HG03571 (cell line): ENCODE measurements around the gene NOP56.
A peak's percentile ranks its signal among the peaks of the same experiment; 100 is the strongest.

Experiments used
- ATAC-seq: cut with Tn5 transposase; IDR thresholded peaks from one replicate; pipeline ENCODE4 v1.9.1; 2021; ENCODE audit not compliant: unreplicated experiment

NOP56 gene

GRCh38 chr20:2651772-2652723 is at the start of gene NOP56:
TSS of gene NOP56 (plus strand) at chr20:2652632. CDS start at chr20:2652661, 29 bp downstream.
- peak; percentile 88 for ATAC-seq

GRCh38 chr20:2602746-2603145 is 49.7 kb upstream of the NOP56 start:
- ATAC-seq: no peak

- ATAC-seq: no peak
Observed at GRCh38 chr20:2603816-2604505, 48.5 kb upstream of the NOP56 start.

GRCh38 chr20:2604506-2604835 is 48.0 kb upstream of the NOP56 start:
- no peak for ATAC-seq

- no peak for ATAC-seq
Observed at GRCh38 chr20:2606507-2607006, 45.9 kb upstream of the NOP56 start.

GRCh38 chr20:2610326-2610725 is 42.1 kb upstream of the NOP56 start:
- no peak for ATAC-seq

- no peak for ATAC-seq
Observed at GRCh38 chr20:2610941-2611720, 41.3 kb upstream of the NOP56 start.

GRCh38 chr20:2612073-2612472 is 40.4 kb upstream of the NOP56 start:
- no peak for ATAC-seq

GRCh38 chr20:2616634-2617033 is 35.8 kb upstream of the NOP56 start:
- ATAC-seq: no peak

GRCh38 chr20:2617099-2617714 is 35.2 kb upstream of the NOP56 start:
- ATAC-seq: no peak

GRCh38 chr20:2618815-2619214 is 33.6 kb upstream of the NOP56 start:
- ATAC-seq: no peak

- no peak for ATAC-seq
Observed at GRCh38 chr20:2619337-2619736, 33.1 kb upstream of the NOP56 start.

GRCh38 chr20:2619961-2620595 is 32.4 kb upstream of the NOP56 start:
- ATAC-seq: no peak

- ATAC-seq: no peak
Observed at GRCh38 chr20:2624190-2624589, 28.2 kb upstream of the NOP56 start.

GRCh38 chr20:2625062-2625461 is 27.4 kb upstream of the NOP56 start:
- no peak for ATAC-seq

- ATAC-seq: no peak
Observed at GRCh38 chr20:2626853-2627541, 25.4 kb upstream of the NOP56 start.

- ATAC-seq: no peak
Observed at GRCh38 chr20:2631228-2631627, 21.2 kb upstream of the NOP56 start.

GRCh38 chr20:2633381-2633780 is 19.1 kb upstream of the NOP56 start:
- ATAC-seq: no peak

GRCh38 chr20:2637246-2637645 is 15.2 kb upstream of the NOP56 start:
- ATAC-seq: no peak

GRCh38 chr20:2640260-2640659 is 12.2 kb upstream of the NOP56 start:
- no peak for ATAC-seq
